Neuronal stem cell (in vitro differentiated cells): Measurements from ENCODE around the gene C10orf67.
"Not testable (repeated sequence)": the region's sequence is repeated elsewhere in the genome, so short reads cannot be mapped to it uniquely, and the experiment has no call there.

Experiments used
- DNase-seq: peaks from one replicate; pipeline ENCODE4 v3.0.0-alpha.2; 2013; ENCODE audit warnings: low spot score
- H2AFZ ChIP-seq: one replicate; pipeline ENCODE4 v1.6.1; 2013; ENCODE audit warnings: mild to moderate bottlenecking, low read length, inconsistent platforms
- H2AK5ac ChIP-seq: 2 replicates; pipeline ENCODE4 v1.6.1; 2013; ENCODE audit warnings: low read depth, mild to moderate bottlenecking, inconsistent platforms, low read length, moderate library complexity, mixed read lengths
- H2BK120ac ChIP-seq: 2 replicates; pipeline ENCODE4 v1.6.1; 2013; ENCODE audit warnings: low read depth, mild to moderate bottlenecking, inconsistent platforms, low read length, moderate library complexity, mixed read lengths
- H2BK12ac ChIP-seq: one replicate; pipeline ENCODE4 v1.6.1; 2013; ENCODE audit warnings: low read length, inconsistent platforms
- H2BK15ac ChIP-seq: 2 replicates; pipeline ENCODE4 v1.6.1; 2013; ENCODE audit warnings: mild to moderate bottlenecking, low read length, inconsistent platforms, mixed read lengths
- H2BK5ac ChIP-seq: one replicate; pipeline ENCODE4 v1.6.1; 2013; ENCODE audit warnings: inconsistent platforms, mild to moderate bottlenecking, low read length, moderate library complexity
- H3K14ac ChIP-seq: one replicate; pipeline ENCODE4 v1.6.1; 2013; ENCODE audit warnings: low read length, inconsistent platforms
- H3K18ac ChIP-seq: 2 replicates; pipeline ENCODE4 v1.6.1; 2013; ENCODE audit warnings: low read length, inconsistent platforms
- H3K23ac ChIP-seq: 2 replicates; pipeline ENCODE4 v1.6.1; 2013; ENCODE audit warnings: low read depth, mild to moderate bottlenecking, mixed read lengths, low read length, inconsistent platforms; ENCODE audit not compliant: poor library complexity
- H3K27ac ChIP-seq: replicated peaks from 3 replicates; pipeline ENCODE4 v1.5.1; 2013; ENCODE audit warnings: low read length, inconsistent platforms
- H3K27me3 ChIP-seq, 3 experiments: 2 replicates each; pipeline ENCODE4 v1.6.1; 2013; ENCODE audit warnings: low read length in 3 of 3, mild to moderate bottlenecking in 2 of 3, inconsistent platforms in 1 of 3, low read depth in 1 of 3, mixed read lengths in 1 of 3, moderate library complexity in 1 of 3; ENCODE audit not compliant: control insufficient read depth in 3 of 3, insufficient read depth in 3 of 3
- H3K36me3 ChIP-seq, 2 donors: replicated peaks in 1 of 2; 2 replicates each; pipeline ENCODE4 v1.6.1; 2013; ENCODE audit warnings: low read length in 2 of 2; ENCODE audit not compliant: control insufficient read depth in 2 of 2, insufficient read depth in 2 of 2
- H3K4ac ChIP-seq: 2 replicates; pipeline ENCODE4 v1.6.1; 2013; ENCODE audit warnings: inconsistent platforms, mild to moderate bottlenecking, low read length, moderate library complexity
- H3K4me1 ChIP-seq, 2 donors: 1 replicate in 1 of 2; 2 replicates in 1 of 2; pipeline ENCODE4 v1.6.1; 2013; ENCODE audit warnings: low read length in 2 of 2, low read depth in 1 of 2; ENCODE audit not compliant: control insufficient read depth in 2 of 2, insufficient read depth in 1 of 2
- H3K4me2 ChIP-seq: one replicate; pipeline ENCODE4 v1.6.1; 2013; ENCODE audit warnings: mild to moderate bottlenecking, low read length, inconsistent platforms; ENCODE audit not compliant: insufficient read depth, poor library complexity, severe bottlenecking
- H3K4me3 ChIP-seq, 2 donors: 2 replicates each; pipeline ENCODE4 v1.5.1; 2013; ENCODE audit warnings: low read length in 2 of 2, mild to moderate bottlenecking in 2 of 2, inconsistent platforms in 1 of 2, moderate library complexity in 1 of 2
- H3K79me1 ChIP-seq: one replicate; pipeline ENCODE4 v1.6.1; 2013; ENCODE audit warnings: low read depth, mild to moderate bottlenecking, inconsistent platforms, low read length, moderate library complexity
- H3K9ac ChIP-seq: one replicate; pipeline ENCODE4 v1.6.1; 2013; ENCODE audit warnings: mild to moderate bottlenecking, low read depth, low read length, inconsistent platforms; ENCODE audit not compliant: poor library complexity
- H3K9me3 ChIP-seq, 2 donors: replicated peaks in 1 of 2; 2 replicates each; pipeline versions ENCODE3 to v1.6.1; 2013; ENCODE audit warnings: low read length in 2 of 2, mild to moderate bottlenecking in 2 of 2, inconsistent platforms in 1 of 2, low read depth in 1 of 2, mixed read lengths in 1 of 2, moderate library complexity in 1 of 2; ENCODE audit not compliant: control insufficient read depth in 2 of 2, insufficient read depth in 1 of 2
- H4K8ac ChIP-seq: one replicate; pipeline ENCODE4 v1.6.1; 2013; ENCODE audit warnings: low read depth, mild to moderate bottlenecking, inconsistent platforms, low read length, moderate library complexity
- H4K91ac ChIP-seq: one replicate; pipeline ENCODE4 v1.6.1; 2013; ENCODE audit warnings: low read length, low read depth, mild to moderate bottlenecking, inconsistent platforms; ENCODE audit not compliant: poor library complexity
- WGBS, 2 donors: extraction: QIAGEN DNeasy Blood & Tissue Kit; methylation state at CpG; one replicate each; pipeline ENCODE4 v1.1.7; 2013; ENCODE audit warnings: missing lambda C conversion rate in 2 of 2, mixed read lengths in 1 of 2; ENCODE audit not compliant: insufficient read length in 2 of 2, insufficient replicate concordance in 1 of 2; ENCODE audit errors: extremely low coverage in 2 of 2; 5-methylcytosine and 5-hydroxymethylcytosine counted together

The C10orf67 gene

DNA sequence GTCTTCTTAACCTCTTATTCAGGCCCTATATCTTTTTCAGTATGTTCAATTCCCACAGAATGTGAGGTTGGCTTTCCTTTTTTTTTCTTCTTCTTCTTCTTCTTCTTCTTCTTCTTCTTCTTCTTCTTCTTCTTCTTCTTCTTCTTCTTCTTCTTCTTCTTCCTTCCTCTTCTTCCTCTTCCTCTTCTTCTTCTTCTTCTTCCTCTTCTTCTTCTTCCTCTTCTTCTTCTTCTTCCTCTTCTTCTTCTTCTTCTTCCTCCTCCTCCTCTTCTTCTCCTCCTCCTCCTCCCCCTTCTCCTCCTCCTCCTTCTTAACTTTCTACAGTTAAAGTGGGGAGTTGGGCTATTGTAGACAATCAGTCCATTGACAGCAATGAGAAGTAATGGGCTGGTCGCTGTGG lies 6.1 kb upstream of the C10orf67 start:
- not testable (repeated sequence) for H2AFZ ChIP-seq, DNase-seq, H3K23ac ChIP-seq, H2AK5ac ChIP-seq, H2BK15ac ChIP-seq, H3K27me3 ChIP-seq, H3K4ac ChIP-seq, H3K4me2 ChIP-seq, H3K27ac ChIP-seq, H2BK5ac ChIP-seq, H3K9me3 ChIP-seq, H4K8ac ChIP-seq, H3K79me1 ChIP-seq, H3K4me3 ChIP-seq, H3K14ac ChIP-seq, H3K4me1 ChIP-seq, H2BK120ac ChIP-seq, H4K91ac ChIP-seq, H2BK12ac ChIP-seq, H3K9ac ChIP-seq, H3K36me3 ChIP-seq, H3K18ac ChIP-seq
- no CpG with 5 or more reads among the region's 1 CpG for WGBS, 2 donors

DNA sequence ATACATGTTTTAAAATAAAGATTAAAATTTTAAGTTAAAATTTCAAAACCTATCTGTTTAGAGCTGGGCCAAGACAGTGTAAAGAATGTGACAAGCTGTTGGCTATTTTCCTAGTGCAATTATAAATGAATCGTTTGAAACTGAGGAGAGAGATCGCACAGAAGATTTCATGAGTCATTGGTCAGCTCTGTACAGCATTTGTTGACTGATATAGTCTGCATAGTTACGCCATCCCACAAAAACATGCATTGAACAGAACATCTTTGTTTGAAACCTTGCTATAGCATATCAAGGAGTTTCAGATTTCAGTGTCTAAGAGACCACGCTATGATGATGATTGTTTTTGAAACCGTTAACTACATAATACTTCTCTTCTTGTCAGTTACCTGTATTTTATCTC lies 1.3 kb upstream of the C10orf67 start:
- H2BK15ac ChIP-seq: no peak overlapping the region
- DNase-seq: no peak
- no peaks in the 10 kb centered on the region for H3K9me3 ChIP-seq
- H3K79me1 ChIP-seq: no peaks in the 10 kb centered on the region
- H4K8ac ChIP-seq: no peak overlapping the region
- no CpG with 5 or more reads among the region's 5 CpGs for WGBS, 2 donors
- H3K27ac ChIP-seq: no peak overlapping the region
- H3K18ac ChIP-seq: no peak overlapping the region
- H3K14ac ChIP-seq: no peak overlapping the region
- peak overlapping the region; percentile 32 for H2AFZ ChIP-seq
- H2BK12ac ChIP-seq: no peak overlapping the region
- H3K36me3 ChIP-seq: no peaks in the 10 kb centered on the region
- peaks cover 7 to 15% of the 10 kb centered on the region in 2 donors for H3K4me1 ChIP-seq
- H3K9ac ChIP-seq: no peak overlapping the region
- no peak overlapping the region for H3K4ac ChIP-seq
- no peak overlapping the region for H2AK5ac ChIP-seq
- no peak overlapping the region for H2BK5ac ChIP-seq
- H3K4me3 ChIP-seq: no peak overlapping the region
- no peak overlapping the region for H3K4me2 ChIP-seq
- no peak overlapping the region for H4K91ac ChIP-seq
- no peak overlapping the region for H3K23ac ChIP-seq
- H3K27me3 ChIP-seq: no peaks in the 10 kb centered on the region
- no peak overlapping the region for H2BK120ac ChIP-seq

- Histone ChIP-seq H2BK120ac (no peak overlapping the region), H2AK5ac (no peak overlapping the region), H3K27ac (peak overlapping the region; percentile 35), H2BK5ac (no peak overlapping the region), H2AFZ (peak overlapping the region; percentile 96), H2BK15ac (no peak overlapping the region), H3K36me3 (no peaks in the 10 kb centered on the region), H3K23ac (peak overlapping the region; percentile 20), H3K4me3 (peak overlapping the region; percentile 56 to 79), H4K91ac (no peak overlapping the region), H3K9me3 (no peaks in the 10 kb centered on the region), H3K4me1 (peaks cover 7 to 19% of the 10 kb centered on the region in 2 donors), H3K27me3 (no peaks in the 10 kb centered on the region), H4K8ac (no peak overlapping the region), H3K4ac (no peak overlapping the region), H3K14ac (no peak overlapping the region), H3K4me2 (peak overlapping the region; percentile 89), H3K9ac (no peak overlapping the region), H3K18ac (peak overlapping the region; percentile 82), H3K79me1 (no peaks in the 10 kb centered on the region), H2BK12ac (no peak overlapping the region)
- no CpG with 5 or more reads among the region's 48 CpGs for WGBS, 2 donors
- peak; percentile 68 for DNase-seq
Measured at GRCh38 chr10:23343591-23344240, 881 bp downstream of the C10orf67 start.

GRCh38 chr10:23342213-23342884 lies 2.2 kb downstream of the C10orf67 start:
- H3K4me1 ChIP-seq: peaks cover 7 to 19% of the 10 kb centered on the region in 2 donors
- H3K23ac ChIP-seq: no peak overlapping the region
- no peak overlapping the region for H3K18ac ChIP-seq
- H3K27ac ChIP-seq: no peak overlapping the region
- H3K27me3 ChIP-seq: no peaks in the 10 kb centered on the region
- H2BK120ac ChIP-seq: no peak overlapping the region
- no peak overlapping the region for H2BK5ac ChIP-seq
- H2BK15ac ChIP-seq: peak overlapping the region; percentile 84
- no peaks in the 10 kb centered on the region for H3K9me3 ChIP-seq
- H3K14ac ChIP-seq: no peak overlapping the region
- H3K79me1 ChIP-seq: no peaks in the 10 kb centered on the region
- H2BK12ac ChIP-seq: no peak overlapping the region
- no peak overlapping the region for H3K4me2 ChIP-seq
- no peak for DNase-seq
- no peak overlapping the region for H2AK5ac ChIP-seq
- no peak overlapping the region for H4K91ac ChIP-seq
- H3K9ac ChIP-seq: no peak overlapping the region
- no peak overlapping the region for H4K8ac ChIP-seq
- no peak overlapping the region for H2AFZ ChIP-seq
- no peaks in the 10 kb centered on the region for H3K36me3 ChIP-seq
- H3K4ac ChIP-seq: no peak overlapping the region
- no peak overlapping the region for H3K4me3 ChIP-seq
- WGBS, 2 donors: 100% methylated on average over 1 of the region's 11 CpGs
